A673 (cell line): ENCODE measurements around the gene CXADR. TPM values are rescaled to one million over a fixed set of nuclear protein-coding genes. Genes with fewer than 3 reads are reported as not detected.

Source experiments
- BruUV-seq: library from RNA; stranded (reverse); fragments of 400-500 nt; replicated peaks from 2 replicates; lab custom pipeline; 2021; lab: Mats Ljungman, UMichigan
- CTCF ChIA-PET: fragments of 300-600 bp; sonication (Branson Sonifier 250); formaldehyde crosslinking; loops from one replicate; lab custom pipeline; 2022; ENCODE audit warnings: antibody characterized with exemption; lab: Charles Lee
- POLR2A ChIA-PET: fragments of 300-600 bp; sonication (Branson Sonifier 250); formaldehyde crosslinking; loops from one replicate; lab custom pipeline; 2022; ENCODE audit warnings: antibody characterized with exemption; ENCODE audit not compliant: low non-redundant PET; lab: Charles Lee
- DNase-seq: peaks from one replicate; pipeline ENCODE4 v3.0.0-alpha.2; 2015; ENCODE audit warnings: low spot score
- H3K27ac ChIP-seq: fragments of 200-600 bp; sonication (generic); 2 replicates; pipeline ENCODE4 v1.5.1; 2016; ENCODE audit warnings: mixed run types, low read depth, mild to moderate bottlenecking, mixed read lengths, antibody characterized with exemption, low read length; ENCODE audit not compliant: poor library complexity, severe bottlenecking
- H3K27me3 ChIP-seq: fragments of 200-600 bp; sonication (generic); replicated peaks from 2 replicates; pipeline ENCODE4 v1.6.1; 2017; ENCODE audit warnings: mixed run types, low read depth, mild to moderate bottlenecking, mixed read lengths, antibody characterized with exemption, low read length; ENCODE audit not compliant: insufficient read depth, poor library complexity
- H3K36me3 ChIP-seq: fragments of 200-600 bp; sonication (generic); 2 replicates; pipeline ENCODE4 v1.6.1; 2016; ENCODE audit warnings: mixed run types, mild to moderate bottlenecking, mixed read lengths, antibody characterized with exemption, low read length; ENCODE audit not compliant: insufficient read depth, poor library complexity, severe bottlenecking
- H3K4me1 ChIP-seq: fragments of 200-600 bp; sonication (generic); 2 replicates; pipeline ENCODE4 v1.6.1; 2017; ENCODE audit warnings: mixed run types, mild to moderate bottlenecking, mixed read lengths, antibody characterized with exemption, low read length; ENCODE audit not compliant: insufficient read depth, poor library complexity, severe bottlenecking
- H3K4me3 ChIP-seq: fragments of 200-600 bp; sonication (generic); 2 replicates; pipeline ENCODE4 v1.5.1; 2016; ENCODE audit warnings: low read depth, mixed run types, mild to moderate bottlenecking, mixed read lengths, low read length; ENCODE audit not compliant: poor library complexity, severe bottlenecking
- H3K9me3 ChIP-seq: fragments of 200-600 bp; sonication (generic); 2 replicates; pipeline ENCODE4 v1.6.1; 2016; ENCODE audit warnings: mixed run types, low read depth, mild to moderate bottlenecking, mixed read lengths, antibody characterized with exemption, low read length; ENCODE audit not compliant: poor library complexity, severe bottlenecking
- CTCF ChIP-seq: fragments of 300-800, 200-600 bp; sonication (generic); conservative IDR thresholded peaks from 2 replicates; pipeline ENCODE4 v1.5.1; 2017; ENCODE audit warnings: low read depth, mild to moderate bottlenecking, antibody characterized with exemption, low read length, moderate library complexity, mixed read lengths
- EZH2 ChIP-seq: fragments of 200-600 bp; sonication (generic); IDR thresholded peaks from 2 replicates; pipeline ENCODE4 v1.6.1; 2017; ENCODE audit warnings: borderline replicate concordance, low read depth, mild to moderate bottlenecking, mixed read lengths, antibody characterized with exemption, low read length; ENCODE audit not compliant: poor library complexity, severe bottlenecking
- intact Hi-C: fragments of 100-400 bp; cut with micrococcal nuclease; formaldehyde crosslinking; loops from one replicate; pipeline ENCODE4 v1.10.0; 2022; ENCODE audit not compliant: unreplicated experiment
- total RNA-seq: library from RNA; stranded (reverse); gene quantifications from 2 replicates; pipeline ENCODE4 v1.2.3, GENCODE V29; 2021

CXADR gene
- total RNA-seq, 1 experiment from 2014 or later: 17.7 TPM

DNA sequence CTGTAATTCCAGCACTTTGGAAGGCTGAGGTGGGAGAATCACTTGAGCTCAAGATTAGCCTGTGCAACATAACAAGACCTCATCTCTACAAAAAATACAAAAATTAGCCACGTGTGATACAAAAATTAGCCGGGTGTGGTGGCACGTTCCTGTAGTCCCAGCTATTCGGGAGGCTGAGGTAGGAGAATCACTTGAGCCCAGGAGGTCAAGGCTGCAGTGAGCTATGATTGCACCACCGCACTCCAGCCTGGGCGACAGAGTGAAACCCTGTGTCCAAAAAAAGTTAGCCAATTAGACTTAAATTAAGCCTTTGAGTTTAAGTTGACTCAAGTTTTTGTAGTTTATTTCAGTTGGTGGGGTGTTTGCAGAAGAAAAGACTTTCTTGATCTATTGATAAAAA, 11.8 kb downstream of the CXADR start:
- ChIA-PET CTCF (no interaction called here), POLR2A (no interaction called here)

GRCh38 chr21:17526776-17527175, 13.9 kb downstream of the CXADR start:
- H3K4me1 ChIP-seq: no peaks in the 10 kb centered on the region
- no peak overlapping the region for H3K27ac ChIP-seq
- no peak overlapping the region for H3K4me3 ChIP-seq
- no peaks in the 10 kb centered on the region for H3K36me3 ChIP-seq
- intact Hi-C loops: no loop called here
- ChIA-PET CTCF (no interaction called here), POLR2A (no interaction called here)
- H3K27me3 ChIP-seq: no peaks in the 10 kb centered on the region
- no TSS peak for BruUV-seq
- no peaks in the 10 kb centered on the region for H3K9me3 ChIP-seq
- TF ChIP-seq EZH2 (no peak), CTCF (no peak)
- no peak for DNase-seq

More for the DNA sequence above, 11.8 kb downstream of the CXADR start:
- TF ChIP-seq EZH2: no peak
- no peak for TF ChIP-seq CTCF
- DNase-seq: no peak
- H3K27me3 ChIP-seq: no peaks in the 10 kb centered on the region
- intact Hi-C loops: no loop called here
- no peaks in the 10 kb centered on the region for H3K36me3 ChIP-seq
- H3K4me3 ChIP-seq: no peak overlapping the region
- no peaks in the 10 kb centered on the region for H3K4me1 ChIP-seq
- BruUV-seq: no TSS peak
- no peaks in the 10 kb centered on the region for H3K9me3 ChIP-seq
- H3K27ac ChIP-seq: no peak overlapping the region

DNA sequence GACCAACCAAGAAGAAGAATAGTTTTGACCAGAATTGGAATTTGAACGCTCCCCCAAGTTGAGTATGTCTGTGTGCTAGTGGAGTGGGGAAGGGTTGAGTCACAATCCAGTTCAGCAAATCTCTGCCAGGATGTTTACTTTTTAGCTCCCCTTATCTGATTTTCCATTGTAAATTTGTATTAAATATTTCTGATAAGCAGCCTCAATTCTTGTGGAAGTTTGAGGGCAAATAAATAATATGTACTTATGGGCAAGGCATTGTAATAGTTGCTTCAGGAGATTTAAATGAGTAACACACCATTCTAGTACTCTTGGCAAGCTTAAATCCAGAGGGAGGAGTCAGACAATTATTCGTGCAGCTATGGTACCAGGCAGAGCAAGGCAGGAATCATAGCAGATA, 14.4 kb downstream of the CXADR start:
- Histone ChIP-seq H3K27ac (no peak overlapping the region), H3K36me3 (no peaks in the 10 kb centered on the region), H3K27me3 (no peaks in the 10 kb centered on the region), H3K4me1 (no peaks in the 10 kb centered on the region), H3K4me3 (no peak overlapping the region), H3K9me3 (no peaks in the 10 kb centered on the region)
- TF ChIP-seq EZH2 (no peak), CTCF (no peak)
- ChIA-PET POLR2A (no interaction called here), CTCF (interaction anchor here (0.6 kb wide), 1 partner anchor 76 kb away, joined by 3 read pairs; no protein-coding TSS in a partner anchor)
- DNase-seq: no peak
- no TSS peak for BruUV-seq
- intact Hi-C loops: no loop called here
